OCI-LY7 (cell line): ENCODE results near the gene ARMC9. TPM values are rescaled to one million over a fixed set of nuclear protein-coding genes. Genes with fewer than 3 reads are reported as not detected.

Source experiments
- BruUV-seq: library from RNA; stranded (reverse); fragments of 400-500 nt; replicated peaks from 2 replicates; lab custom pipeline; 2021; lab: Mats Ljungman, UMichigan
- CTCF ChIA-PET: fragments of 300-600 bp; sonication (Branson Sonifier 250); formaldehyde crosslinking; loops from one replicate; lab custom pipeline; 2022; ENCODE audit warnings: antibody characterized with exemption; ENCODE audit not compliant: unreplicated experiment; lab: Charles Lee
- POLR2A ChIA-PET: fragments of 300-600 bp; sonication (Branson Sonifier 250); formaldehyde crosslinking; loops from one replicate; lab custom pipeline; 2022; ENCODE audit warnings: antibody characterized with exemption; lab: Charles Lee
- DNase-seq: peaks from one replicate; pipeline ENCODE4 v3.0.0-alpha.2; 2015; ENCODE audit warnings: low spot score
- H2AFZ ChIP-seq: fragments of 200-600 bp; sonication (generic), shearing (Covaris generic); 2 replicates; pipeline ENCODE4 v1.6.1; 2014; ENCODE audit warnings: mild to moderate bottlenecking, antibody characterized with exemption, low read length, moderate library complexity
- H3K27ac ChIP-seq: fragments of 200-600 bp; sonication (generic); 2 replicates; pipeline ENCODE4 v1.5.1; 2014; ENCODE audit warnings: mixed run types, low read depth, mild to moderate bottlenecking, moderate library complexity, low read length, inconsistent platforms; ENCODE audit not compliant: poor library complexity, severe bottlenecking
- H3K36me3 ChIP-seq: fragments of 200-600 bp; sonication (generic); 2 replicates; pipeline ENCODE4 v1.6.1; 2014; ENCODE audit warnings: mild to moderate bottlenecking, antibody characterized with exemption, low read length, moderate library complexity, mixed read lengths; ENCODE audit not compliant: insufficient read depth
- H3K4me1 ChIP-seq: fragments of 200-600 bp; sonication (generic); 2 replicates; pipeline ENCODE4 v1.5.1; 2014; ENCODE audit warnings: mild to moderate bottlenecking, low read length; ENCODE audit not compliant: insufficient read depth, poor library complexity, severe bottlenecking
- H3K4me2 ChIP-seq: fragments of 200-600 bp; sonication (generic); 2 replicates; pipeline ENCODE4 v1.6.1; 2014; ENCODE audit warnings: mild to moderate bottlenecking, low read length
- H3K4me3 ChIP-seq: fragments of 200-600 bp; sonication (generic); 2 replicates; pipeline ENCODE4 v1.5.1; 2014; ENCODE audit warnings: mild to moderate bottlenecking, low read depth, low read length; ENCODE audit not compliant: poor library complexity, severe bottlenecking
- H3K79me2 ChIP-seq: fragments of 200-600 bp; sonication (generic); 2 replicates; pipeline ENCODE4 v1.6.1; 2016; ENCODE audit warnings: low read depth, mild to moderate bottlenecking, low read length, moderate library complexity, mixed read lengths; ENCODE audit not compliant: insufficient read depth
- H3K9me2 ChIP-seq: fragments of 200-600 bp; sonication (generic); 2 replicates; pipeline ENCODE4 v1.6.1; 2016; ENCODE audit warnings: mild to moderate bottlenecking, low read length, mixed read lengths; ENCODE audit not compliant: insufficient read depth
- H3K9me3 ChIP-seq: fragments of 200-600 bp; sonication (generic); 2 replicates; pipeline ENCODE4 v1.6.1; 2014; ENCODE audit warnings: mild to moderate bottlenecking, mixed run types, low read length, mixed read lengths
- H4K20me1 ChIP-seq: fragments of 200-600 bp; sonication (generic); 2 replicates; pipeline ENCODE4 v1.6.1; 2014; ENCODE audit warnings: mild to moderate bottlenecking, antibody characterized with exemption, low read length, moderate library complexity, mixed read lengths; ENCODE audit not compliant: insufficient read depth
- CTCF ChIP-seq: fragments of 200-600 bp; sonication (generic); conservative IDR thresholded peaks from 2 replicates; pipeline ENCODE4 v1.5.1; 2014; ENCODE audit warnings: mild to moderate bottlenecking, antibody characterized with exemption, low read length, moderate library complexity, mixed read lengths
- EZH2phosphoT487 ChIP-seq: fragments of 200-600 bp; sonication (generic); IDR thresholded peaks from 2 replicates; pipeline ENCODE4 v1.6.1; 2018; ENCODE audit warnings: low read depth, borderline replicate concordance, mild to moderate bottlenecking, mixed run types, antibody characterized with exemption, low read length, moderate library complexity, mixed read lengths
- intact Hi-C: fragments of 100-400 bp; cut with micrococcal nuclease; formaldehyde crosslinking; loops from one replicate; pipeline ENCODE4 v1.10.0; 2022; ENCODE audit not compliant: unreplicated experiment
- total RNA-seq, 2 experiments: library from RNA; depleted of rRNA in 1 of 2; stranded (reverse); fragments of >200 nt in 1 of 2; shearing (Covaris generic) in 1 of 2; gene quantifications; 2 replicates each; pipeline ENCODE4 v1.2.3, GENCODE V29; 2014 to 2022

Gene ARMC9
- total RNA-seq, 2 experiments from 2014 or later, result 6.6 to 12.2 TPM

- Histone ChIP-seq H3K4me3 (no peak overlapping the region), H3K9me2 (no peaks in the 10 kb centered on the region), H3K27ac (no peak overlapping the region), H2AFZ (no peak overlapping the region), H3K9me3 (no peaks in the 10 kb centered on the region), H3K79me2 (no peaks in the 10 kb centered on the region), H3K4me1 (peaks cover 33% of the 10 kb centered on the region), H3K36me3 (no peaks in the 10 kb centered on the region), H4K20me1 (no peaks in the 10 kb centered on the region), H3K4me2 (no peak overlapping the region)
- DNase-seq, result no peak
- POLR2A ChIA-PET, result no interaction called here
- CTCF ChIA-PET, result no interaction called here
- TF ChIP-seq EZH2phosphoT487, result no peak
- TF ChIP-seq CTCF, result no peak
- BruUV-seq, result no TSS peak
- intact Hi-C loops, result loop anchor here (10.0 kb wide), 1 partner anchor 277 kb away; no protein-coding TSS in a partner anchor
Observed at GRCh38 chr2:231397928-231398294, 199.5 kb downstream of the ARMC9 start.

GRCh38 chr2:231398585-231398984 is 200.2 kb downstream of the ARMC9 start:
- H3K4me2 ChIP-seq, result no peak overlapping the region
- no TSS peak for BruUV-seq
- no peaks in the 10 kb centered on the region for H3K9me2 ChIP-seq
- DNase-seq, result no peak
- CTCF ChIA-PET, result interaction anchor here (0.6 kb wide), 1 partner anchor 15 kb away, joined by 3 read pairs; no protein-coding TSS in a partner anchor
- no peaks in the 10 kb centered on the region for H3K36me3 ChIP-seq
- H3K4me3 ChIP-seq, result no peak overlapping the region
- H3K4me1 ChIP-seq, result peaks cover 27% of the 10 kb centered on the region
- H3K9me3 ChIP-seq, result no peaks in the 10 kb centered on the region
- POLR2A ChIA-PET, result no interaction called here
- intact Hi-C loops, result loop anchor here (10.0 kb wide), 1 partner anchor 276 kb away; no protein-coding TSS in a partner anchor
- no peak overlapping the region for H2AFZ ChIP-seq
- H4K20me1 ChIP-seq, result no peaks in the 10 kb centered on the region
- no peak overlapping the region for H3K27ac ChIP-seq
- no peak for TF ChIP-seq EZH2phosphoT487
- no peak for TF ChIP-seq CTCF
- H3K79me2 ChIP-seq, result no peaks in the 10 kb centered on the region

- TF ChIP-seq CTCF, result no peak
- TF ChIP-seq EZH2phosphoT487, result no peak
- Histone ChIP-seq H3K36me3 (no peaks in the 10 kb centered on the region), H3K27ac (no peak overlapping the region), H3K9me2 (no peaks in the 10 kb centered on the region), H2AFZ (no peak overlapping the region), H3K79me2 (no peaks in the 10 kb centered on the region), H3K4me1 (peaks cover 27% of the 10 kb centered on the region), H3K9me3 (no peaks in the 10 kb centered on the region), H3K4me2 (no peak overlapping the region), H3K4me3 (no peak overlapping the region), H4K20me1 (no peaks in the 10 kb centered on the region)
- ChIA-PET POLR2A (interaction anchor here (0.7 kb wide), 2 partner anchors 149 to 155 kb away, joined by 4 to 5 read pairs; no protein-coding TSS in a partner anchor), CTCF (interaction anchor here (0.6 to 1.6 kb wide), 3 partner anchors 14 to 171 kb away, joined by 3 to 12 read pairs (median 8); no protein-coding TSS in a partner anchor)
- no TSS peak for BruUV-seq
- no peak for DNase-seq
- intact Hi-C loops, result loop anchor here (10.0 kb wide), 1 partner anchor 276 kb away; no protein-coding TSS in a partner anchor
Observed at GRCh38 chr2:231399046-231399852, 200.8 kb downstream of the ARMC9 start.
